Fibroblast of mammary gland (primary cell): ENCODE data around the gene PPP1CC.

Source experiments
- DNase-seq: peaks from one replicate; pipeline ENCODE4 v3.0.0-alpha.2; 2010; ENCODE audit warnings: low read depth
- H3K4me3 ChIP-seq: 2 replicates; pipeline ENCODE4 v1.5.1; 2011; ENCODE audit warnings: low read depth, mild to moderate bottlenecking, low read length, moderate library complexity; ENCODE audit not compliant: control insufficient read depth
- CTCF ChIP-seq: conservative IDR thresholded peaks from 2 replicates; pipeline ENCODE4 v1.5.1; 2011; ENCODE audit warnings: low read depth, low read length, inconsistent platforms; ENCODE audit not compliant: control insufficient read depth, insufficient read depth

Gene PPP1CC

DNA sequence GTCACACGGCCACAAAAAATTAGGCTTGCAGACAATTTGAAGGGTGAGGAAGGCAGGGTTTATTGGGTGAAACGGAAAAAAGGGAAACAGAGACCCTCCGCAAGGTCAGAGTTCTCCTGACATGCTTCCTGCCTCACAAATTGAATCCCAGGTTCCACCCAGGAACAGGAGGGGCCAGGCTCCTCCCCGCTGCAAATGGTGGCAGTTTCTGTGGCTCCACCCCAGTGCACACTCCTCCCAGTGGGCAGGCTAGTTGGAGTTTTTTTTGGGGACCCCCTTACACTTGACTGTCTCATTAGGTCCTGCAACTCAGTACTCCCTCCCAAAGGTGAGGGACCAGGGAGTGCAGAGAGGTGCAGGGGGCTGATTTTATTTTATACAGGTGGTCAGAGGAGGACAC lies 39.4 kb upstream of the PPP1CC start:
- no peak for TF ChIP-seq CTCF
- no peak overlapping the region for H3K4me3 ChIP-seq
- DNase-seq = no peak

DNA sequence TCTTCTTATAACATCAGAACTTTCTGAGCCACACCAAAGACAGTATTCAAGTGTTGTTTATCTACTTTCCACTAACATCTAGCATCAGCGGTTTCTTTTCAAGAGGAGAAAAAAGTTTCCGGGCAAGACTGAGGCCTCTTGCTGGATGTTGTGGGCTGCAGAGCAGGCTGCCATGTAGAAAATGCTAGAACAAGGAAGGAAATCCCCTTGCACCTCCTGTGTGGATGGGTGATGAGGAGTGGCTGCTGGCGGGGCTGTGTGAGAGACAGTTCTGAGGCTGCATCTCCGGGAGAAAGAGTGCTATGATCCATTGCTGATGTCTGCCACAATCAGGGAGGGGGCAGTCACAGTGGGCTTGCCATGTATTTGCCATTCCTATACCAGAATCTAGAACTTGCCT lies 37.8 kb upstream of the PPP1CC start:
- H3K4me3 ChIP-seq = no peak overlapping the region
- DNase-seq = no peak
- no peak for TF ChIP-seq CTCF

GRCh38 chr12:110778833-110779577 lies 36.3 kb upstream of the PPP1CC start:
- H3K4me3 ChIP-seq = no peak overlapping the region
- TF ChIP-seq CTCF = no peak
- no peak for DNase-seq

- no peak overlapping the region for H3K4me3 ChIP-seq
- no peak for DNase-seq
- no peak for TF ChIP-seq CTCF
Measured at GRCh38 chr12:110776410-110776809, 33.7 kb upstream of the PPP1CC start.

DNA sequence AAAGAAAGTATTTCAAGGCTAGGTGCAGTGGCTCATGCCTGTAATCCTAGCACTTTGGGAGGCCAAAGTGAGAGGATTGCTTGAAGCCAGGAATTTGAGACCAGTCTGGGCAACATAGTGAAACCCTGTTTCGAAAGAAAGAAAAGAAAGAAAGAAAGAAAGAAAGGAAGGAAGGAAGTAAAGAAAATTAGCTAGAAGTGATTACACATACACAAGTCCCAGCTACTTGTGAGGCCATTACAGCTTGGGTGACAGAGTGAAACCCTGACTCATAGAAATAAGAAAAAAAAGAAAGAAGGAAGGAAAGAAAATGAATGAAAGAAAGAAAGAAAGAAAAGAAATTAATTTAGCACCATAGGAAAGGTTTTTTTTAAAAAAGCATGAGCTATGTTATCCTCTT lies 33.3 kb upstream of the PPP1CC start:
- DNase-seq = no peak
- H3K4me3 ChIP-seq = no peak overlapping the region
- no peak for TF ChIP-seq CTCF

DNA sequence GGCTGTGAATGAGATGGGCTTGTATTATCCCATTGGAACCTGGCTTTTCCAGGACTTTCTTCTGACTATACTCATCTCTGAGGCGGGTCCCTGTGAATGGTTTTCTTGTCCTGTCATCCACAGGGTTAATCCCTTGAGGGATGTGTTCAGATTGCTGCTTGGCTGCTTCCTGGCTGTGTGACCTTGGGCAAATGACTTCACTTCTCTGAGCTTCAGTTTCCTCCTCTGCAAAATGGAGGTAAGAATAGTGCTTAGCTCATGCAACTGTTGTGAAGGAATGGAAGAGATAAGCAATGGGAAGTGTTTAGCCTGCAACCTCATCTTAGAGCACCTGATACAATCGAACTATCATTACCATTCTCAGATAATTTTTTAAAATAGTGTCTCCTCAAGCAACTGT lies 32.1 kb upstream of the PPP1CC start:
- DNase-seq = no peak
- H3K4me3 ChIP-seq = no peak overlapping the region
- TF ChIP-seq CTCF = no peak

DNA sequence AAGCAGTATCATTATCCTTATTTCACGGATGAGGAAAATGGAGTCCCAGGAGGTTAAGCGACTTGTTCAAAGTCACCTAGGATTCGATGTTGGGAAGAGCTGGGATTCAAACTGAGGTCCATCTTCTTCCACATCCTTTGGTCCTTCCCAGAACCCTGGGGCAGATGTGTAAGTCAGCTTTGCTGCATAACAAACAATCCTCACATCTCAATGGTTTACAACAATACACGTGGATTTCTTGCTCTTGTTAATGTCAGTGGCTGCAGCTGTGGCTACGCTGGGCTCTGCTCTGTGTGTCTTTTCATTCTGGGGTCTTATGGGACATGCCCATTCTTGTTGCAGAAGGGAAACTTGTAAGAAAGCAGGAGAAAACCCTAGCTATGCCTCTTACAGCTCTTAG lies 26.3 kb upstream of the PPP1CC start:
- H3K4me3 ChIP-seq = no peak overlapping the region
- DNase-seq = no peak
- TF ChIP-seq CTCF = no peak
